Kidney capillary endothelial cell (primary cell): ENCODE measurements around the gene NHERF1.

Experiments used
- DNase-seq: peaks from one replicate; pipeline ENCODE4 v3.0.0-alpha.2; 2018; ENCODE audit warnings: low spot score

The NHERF1 gene

GRCh38 chr17:74808714-74809430 lies 60.4 kb downstream of the NHERF1 start:
- DNase-seq = no peak

- no peak for DNase-seq
Measured at GRCh38 chr17:74810699-74811485, 62.5 kb downstream of the NHERF1 start.

GRCh38 chr17:74812109-74813009 lies 63.9 kb downstream of the NHERF1 start:
- DNase-seq = no peak

- DNase-seq = no peak
Measured at GRCh38 chr17:74814453-74814852, 66.0 kb downstream of the NHERF1 start.

- no peak for DNase-seq
Measured at GRCh38 chr17:74815067-74815466, 66.6 kb downstream of the NHERF1 start.

- DNase-seq = no peak
Measured at GRCh38 chr17:74815550-74816370, 67.3 kb downstream of the NHERF1 start.

- DNase-seq = no peak
Measured at GRCh38 chr17:74816905-74817620, 68.6 kb downstream of the NHERF1 start.

GRCh38 chr17:74818291-74818938 lies 70.0 kb downstream of the NHERF1 start:
- no peak for DNase-seq
